ENCODE results near the gene GFOD1. TPM values are rescaled to one million over a fixed set of nuclear protein-coding genes. Genes with fewer than 3 reads are reported as not detected.

Gene GFOD1
- total RNA-seq, 1 experiment from 2014 or later, result 6.1 TPM

DNA sequence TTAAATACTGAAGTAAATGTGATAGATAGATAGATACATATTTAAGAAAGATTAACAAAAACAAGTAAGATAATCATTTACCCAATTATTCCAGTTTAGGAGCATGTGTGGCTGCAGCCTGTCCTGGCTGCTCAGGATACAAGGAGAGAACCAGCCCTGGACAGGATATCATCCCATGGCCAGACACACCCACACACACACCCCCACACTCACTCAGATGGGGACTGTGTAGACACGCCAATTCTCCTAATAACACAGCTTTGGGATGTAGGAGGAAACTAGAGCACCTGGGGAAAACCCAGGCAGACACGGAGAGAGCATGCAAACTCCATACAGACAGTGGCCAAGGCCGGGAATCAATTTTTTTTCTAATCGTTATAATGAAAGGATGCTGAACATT lies 45.6 kb downstream of the GFOD1 start:
- H2BK12ac ChIP-seq (ENCODE audit: insufficient read length, low read depth, low read length), result no peak overlapping the region
- no peaks in the 10 kb centered on the region for H4K20me1 ChIP-seq (ENCODE audit: control insufficient read depth, insufficient read depth, insufficient read length)
- H2AK5ac ChIP-seq (ENCODE audit: insufficient read length, low read length), result no peak overlapping the region
- peaks cover 12 to 18% of the 10 kb centered on the region in 2 experiments for H3K4me1 Mint-ChIP-seq
- no CpG with 5 or more reads among the region's 4 CpGs for WGBS (ENCODE audit: extremely low coverage, insufficient read length, low lambda C conversion rate)
- no peaks in the 10 kb centered on the region for H3K79me2 ChIP-seq (ENCODE audit: insufficient read depth, low read length)
- no peaks in the 10 kb centered on the region for H3K27me3 Mint-ChIP-seq (ENCODE audit: low read depth)
- peak overlapping the region in 1 of 3 experiments; percentile 49; a peak in 1 of 7 replicates for H3K27ac Mint-ChIP-seq
- no peak for TF ChIP-seq CTCF (conservative IDR thresholded peaks at IDR 0.05)
- H3K9me3 Mint-ChIP-seq, result no peaks in the 10 kb centered on the region
- no peak overlapping the region for H4K8ac ChIP-seq (replicated peaks; ENCODE audit: insufficient read length, low read depth, low read length)
- H2AFZ ChIP-seq (ENCODE audit: low read length), result no peak overlapping the region
- no peak overlapping the region for H2BK20ac ChIP-seq (ENCODE audit: low read depth, low read length, poor library complexity, severe bottlenecking)
- no peak overlapping the region for H3K9ac ChIP-seq (ENCODE audit: extremely low read depth, insufficient read length, low read length)
- no peak overlapping the region for H3K4me3 Mint-ChIP-seq
- H3K18ac ChIP-seq (ENCODE audit: insufficient read length, low read depth, low read length), result no peak overlapping the region
- no peak overlapping the region for H3K27ac ChIP-seq (ENCODE audit: insufficient read length, low read depth, low read length)
- DNase-seq, result no peak
- H3K36me3 Mint-ChIP-seq (ENCODE audit: insufficient read depth in 1 of 3, low read depth in 3 of 3), result no peaks in the 10 kb centered on the region
- H3K4ac ChIP-seq (ENCODE audit: low read depth, low read length), result no peak overlapping the region
- H2BK5ac ChIP-seq (ENCODE audit: insufficient read length, low read length), result no peak overlapping the region
- peaks cover 3% of the 10 kb centered on the region; the same call in 1 of the 2 replicates for H3K4me1 ChIP-seq (ENCODE audit: insufficient read depth, low read length)
- H2BK120ac ChIP-seq (ENCODE audit: low read depth, low read length, poor library complexity, severe bottlenecking), result no peak overlapping the region
- H2BK15ac ChIP-seq (ENCODE audit: low read depth, low read length), result no peak overlapping the region
- H3K27me3 ChIP-seq (ENCODE audit: insufficient read depth, low read length), result no peaks in the 10 kb centered on the region
- H3K23ac ChIP-seq (ENCODE audit: insufficient read length, low read depth, low read length), result no peak overlapping the region
- H3K4me2 ChIP-seq (ENCODE audit: insufficient read depth, insufficient read length, low read length), result no peak overlapping the region
- H3K14ac ChIP-seq (ENCODE audit: insufficient read depth, low read length), result no peak overlapping the region
- no peak overlapping the region for H4K5ac ChIP-seq (ENCODE audit: insufficient read length, low read depth, low read length)
- H3T11ph ChIP-seq (ENCODE audit: low read length), result no peak overlapping the region
- no peaks in the 10 kb centered on the region for H3K23me2 ChIP-seq (ENCODE audit: insufficient read length, low read depth, low read length, poor library complexity, severe bottlenecking)
- H4K91ac ChIP-seq (ENCODE audit: insufficient read length, low read depth, low read length), result no peak overlapping the region
- H3K9me3 ChIP-seq (ENCODE audit: control insufficient read depth, low read depth, low read length), result no peaks in the 10 kb centered on the region
- H3K56ac ChIP-seq (ENCODE audit: insufficient read length, low read depth, low read length), result no peak overlapping the region
- H3K79me1 ChIP-seq (ENCODE audit: insufficient read depth, low read depth, low read length, poor library complexity, severe bottlenecking), result no peaks in the 10 kb centered on the region
